PFSK-1 (cell line): ENCODE data around the gene CCDC170.

Experiments used
- FOXP2 ChIP-seq: optimal IDR thresholded peaks from 2 replicates; pipeline ENCODE3; 2011; ENCODE audit warnings: borderline replicate concordance, control low read depth, inconsistent platforms; ENCODE audit not compliant: insufficient read depth; ENCODE audit errors: extremely low read length, extremely low read depth
- SIN3A ChIP-seq: IDR thresholded peaks from 2 replicates; pipeline ENCODE4 v1.6.1; 2012; ENCODE audit warnings: mild to moderate bottlenecking, low read length, moderate library complexity, borderline replicate concordance; ENCODE audit not compliant: insufficient read depth
- TF ChIP-seq, protein P1 (sequence below), 2 experiments: IDR thresholded peaks; 2 replicates each; pipeline versions ENCODE4 v1.6.1 to v1.8.0; 2011 to 2012; ENCODE audit warnings: low read depth in 2 of 2, low read length in 2 of 2, control low read depth in 1 of 2, inconsistent platforms in 1 of 2, mild to moderate bottlenecking in 1 of 2, moderate library complexity in 1 of 2; ENCODE audit not compliant: insufficient read depth in 1 of 2

DNA sequence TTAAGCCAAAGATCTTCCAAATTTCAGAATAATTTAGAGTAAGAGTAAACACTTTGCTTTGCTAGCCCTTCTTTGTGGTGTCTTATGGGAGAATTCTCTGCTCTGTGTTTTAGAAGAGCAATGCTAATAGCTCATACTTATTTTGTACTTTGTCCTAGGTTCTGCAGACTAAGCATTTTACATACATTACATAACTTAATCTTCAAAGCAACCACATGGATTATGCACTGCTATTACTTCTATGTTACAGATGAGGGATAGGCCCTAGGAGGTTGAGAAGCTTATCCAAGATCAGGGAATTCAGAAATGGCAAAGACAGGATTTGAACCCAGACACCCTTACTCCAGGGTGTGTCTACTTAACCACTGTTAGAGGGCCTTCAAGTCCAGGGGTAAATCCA is 9.8 kb upstream of the CCDC170 start:
- TF ChIP-seq FOXP2 (no peak), SIN3A (no peak)
- TF ChIP-seq, protein P1, sequence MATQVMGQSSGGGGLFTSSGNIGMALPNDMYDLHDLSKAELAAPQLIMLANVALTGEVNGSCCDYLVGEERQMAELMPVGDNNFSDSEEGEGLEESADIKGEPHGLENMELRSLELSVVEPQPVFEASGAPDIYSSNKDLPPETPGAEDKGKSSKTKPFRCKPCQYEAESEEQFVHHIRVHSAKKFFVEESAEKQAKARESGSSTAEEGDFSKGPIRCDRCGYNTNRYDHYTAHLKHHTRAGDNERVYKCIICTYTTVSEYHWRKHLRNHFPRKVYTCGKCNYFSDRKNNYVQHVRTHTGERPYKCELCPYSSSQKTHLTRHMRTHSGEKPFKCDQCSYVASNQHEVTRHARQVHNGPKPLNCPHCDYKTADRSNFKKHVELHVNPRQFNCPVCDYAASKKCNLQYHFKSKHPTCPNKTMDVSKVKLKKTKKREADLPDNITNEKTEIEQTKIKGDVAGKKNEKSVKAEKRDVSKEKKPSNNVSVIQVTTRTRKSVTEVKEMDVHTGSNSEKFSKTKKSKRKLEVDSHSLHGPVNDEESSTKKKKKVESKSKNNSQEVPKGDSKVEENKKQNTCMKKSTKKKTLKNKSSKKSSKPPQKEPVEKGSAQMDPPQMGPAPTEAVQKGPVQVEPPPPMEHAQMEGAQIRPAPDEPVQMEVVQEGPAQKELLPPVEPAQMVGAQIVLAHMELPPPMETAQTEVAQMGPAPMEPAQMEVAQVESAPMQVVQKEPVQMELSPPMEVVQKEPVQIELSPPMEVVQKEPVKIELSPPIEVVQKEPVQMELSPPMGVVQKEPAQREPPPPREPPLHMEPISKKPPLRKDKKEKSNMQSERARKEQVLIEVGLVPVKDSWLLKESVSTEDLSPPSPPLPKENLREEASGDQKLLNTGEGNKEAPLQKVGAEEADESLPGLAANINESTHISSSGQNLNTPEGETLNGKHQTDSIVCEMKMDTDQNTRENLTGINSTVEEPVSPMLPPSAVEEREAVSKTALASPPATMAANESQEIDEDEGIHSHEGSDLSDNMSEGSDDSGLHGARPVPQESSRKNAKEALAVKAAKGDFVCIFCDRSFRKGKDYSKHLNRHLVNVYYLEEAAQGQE (IDR thresholded peaks at IDR 0.05; ENCODE audit: insufficient read depth in 1 of 2, low read depth in 2 of 2, low read length in 2 of 2) = no peak
